Stimulated activated naive CD8-positive, alpha-beta T cell treated with anti-CD3 and anti-CD28 coated beads, Interleukin-15, Interleukin-2, amounts not matched to agents 100 ng/mL and 50 ng/mL, for 24 hours (primary cell): ENCODE measurements around the gene STXBP3.

ENCODE experiments used
- H3K27ac Mint-ChIP-seq: one replicate; pipeline ENCODE4 v1.8.0; 2021; ENCODE audit warnings: mild to moderate bottlenecking, mixed read lengths
- H3K27me3 Mint-ChIP-seq: one replicate; pipeline ENCODE4 v1.8.0; 2021; ENCODE audit warnings: mixed read lengths
- H3K36me3 Mint-ChIP-seq: one replicate; pipeline ENCODE4 v1.8.0; 2021; ENCODE audit warnings: low read depth, mixed read lengths
- H3K4me1 Mint-ChIP-seq: one replicate; pipeline ENCODE4 v1.8.0; 2021; ENCODE audit warnings: low read depth, mixed read lengths
- H3K4me3 Mint-ChIP-seq: one replicate; pipeline ENCODE4 v1.8.0; 2021; ENCODE audit warnings: mild to moderate bottlenecking, mixed read lengths
- H3K9me3 Mint-ChIP-seq: one replicate; pipeline ENCODE4 v1.8.0; 2021; ENCODE audit warnings: mixed read lengths

STXBP3 gene

GRCh38 chr1:108811611-108812010 lies 65.1 kb downstream of the STXBP3 start:
- H3K4me3 Mint-ChIP-seq: no peak overlapping the region
- H3K4me1 Mint-ChIP-seq: no peaks in the 10 kb centered on the region

DNA sequence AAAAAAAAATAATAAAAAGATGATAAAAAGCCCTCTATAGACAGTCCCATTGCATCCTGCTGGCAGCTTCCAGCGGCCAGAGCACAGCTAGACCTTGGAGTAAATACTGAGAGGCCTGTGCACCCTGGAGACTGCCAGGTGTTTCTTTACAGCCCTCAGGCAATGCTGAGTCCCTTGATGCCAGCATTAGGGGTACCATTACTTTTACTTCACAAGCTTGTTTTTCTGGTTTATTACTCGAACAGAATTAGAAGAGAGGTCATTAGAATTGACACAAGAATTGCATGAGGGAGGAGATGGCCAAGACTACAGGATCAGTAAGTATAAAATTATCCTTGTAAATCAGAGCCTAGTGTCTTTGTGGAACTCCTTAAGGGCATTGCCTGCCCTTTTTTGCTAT lies 66.9 kb downstream of the STXBP3 start:
- H3K27me3 Mint-ChIP-seq: no peaks in the 10 kb centered on the region
- H3K27ac Mint-ChIP-seq: no peak overlapping the region
- no peaks in the 10 kb centered on the region for H3K9me3 Mint-ChIP-seq
- no peak overlapping the region for H3K4me3 Mint-ChIP-seq
- no peaks in the 10 kb centered on the region for H3K4me1 Mint-ChIP-seq
- H3K36me3 Mint-ChIP-seq: peaks cover 20% of the 10 kb centered on the region

More at GRCh38 chr1:108811611-108812010, 65.1 kb downstream of the STXBP3 start:
- Mint-ChIP-seq H3K27me3 (no peaks in the 10 kb centered on the region), H3K36me3 (peaks cover 21% of the 10 kb centered on the region), H3K27ac (no peak overlapping the region), H3K9me3 (no peaks in the 10 kb centered on the region)

DNA sequence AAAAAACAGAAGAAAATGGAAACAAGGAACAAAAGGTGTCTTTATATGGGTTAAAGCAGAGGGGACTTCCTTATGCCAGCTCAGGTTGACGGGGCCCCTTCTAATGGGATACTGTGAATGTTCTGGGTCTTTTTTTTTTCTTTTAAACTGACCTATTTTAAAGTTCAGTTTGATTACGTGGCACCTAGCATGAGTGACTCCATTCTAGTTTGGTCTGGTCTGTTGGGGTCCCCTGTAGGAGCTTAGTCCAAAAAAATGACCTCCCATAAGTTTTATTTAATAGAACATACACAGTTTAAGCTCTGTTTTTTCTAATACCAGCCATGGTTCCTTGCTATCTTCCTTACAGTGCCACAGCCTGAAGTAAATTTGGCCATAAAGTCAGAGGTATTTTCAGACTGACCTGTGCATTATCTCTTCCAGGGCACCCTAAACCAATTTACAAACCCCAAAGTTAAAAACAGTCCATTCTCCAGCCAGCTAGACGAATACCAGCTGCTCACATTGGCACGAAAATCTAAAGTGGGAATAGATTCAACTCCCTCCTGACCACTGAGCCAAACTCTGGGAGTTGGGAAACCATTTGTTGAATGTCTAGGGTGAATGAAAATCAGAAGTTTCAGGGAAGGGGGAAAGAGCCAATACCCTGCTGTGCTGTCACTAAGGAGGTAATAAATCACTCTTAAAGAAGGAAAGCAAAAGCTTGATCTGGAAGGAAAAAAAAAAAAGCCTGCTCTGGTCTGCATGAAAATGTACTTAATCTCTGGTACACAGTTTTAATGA lies 68.1 kb downstream of the STXBP3 start:
- Mint-ChIP-seq H3K9me3 (no peaks in the 10 kb centered on the region), H3K27me3 (no peaks in the 10 kb centered on the region), H3K27ac (no peak overlapping the region), H3K36me3 (peaks cover 11% of the 10 kb centered on the region), H3K4me1 (no peaks in the 10 kb centered on the region), H3K4me3 (no peak overlapping the region)

GRCh38 chr1:108815566-108815965 lies 69.1 kb downstream of the STXBP3 start:
- Mint-ChIP-seq H3K27ac (no peak overlapping the region), H3K9me3 (no peaks in the 10 kb centered on the region), H3K4me1 (no peaks in the 10 kb centered on the region), H3K27me3 (no peaks in the 10 kb centered on the region), H3K36me3 (peaks cover under 1% of the 10 kb centered on the region), H3K4me3 (no peak overlapping the region)

DNA sequence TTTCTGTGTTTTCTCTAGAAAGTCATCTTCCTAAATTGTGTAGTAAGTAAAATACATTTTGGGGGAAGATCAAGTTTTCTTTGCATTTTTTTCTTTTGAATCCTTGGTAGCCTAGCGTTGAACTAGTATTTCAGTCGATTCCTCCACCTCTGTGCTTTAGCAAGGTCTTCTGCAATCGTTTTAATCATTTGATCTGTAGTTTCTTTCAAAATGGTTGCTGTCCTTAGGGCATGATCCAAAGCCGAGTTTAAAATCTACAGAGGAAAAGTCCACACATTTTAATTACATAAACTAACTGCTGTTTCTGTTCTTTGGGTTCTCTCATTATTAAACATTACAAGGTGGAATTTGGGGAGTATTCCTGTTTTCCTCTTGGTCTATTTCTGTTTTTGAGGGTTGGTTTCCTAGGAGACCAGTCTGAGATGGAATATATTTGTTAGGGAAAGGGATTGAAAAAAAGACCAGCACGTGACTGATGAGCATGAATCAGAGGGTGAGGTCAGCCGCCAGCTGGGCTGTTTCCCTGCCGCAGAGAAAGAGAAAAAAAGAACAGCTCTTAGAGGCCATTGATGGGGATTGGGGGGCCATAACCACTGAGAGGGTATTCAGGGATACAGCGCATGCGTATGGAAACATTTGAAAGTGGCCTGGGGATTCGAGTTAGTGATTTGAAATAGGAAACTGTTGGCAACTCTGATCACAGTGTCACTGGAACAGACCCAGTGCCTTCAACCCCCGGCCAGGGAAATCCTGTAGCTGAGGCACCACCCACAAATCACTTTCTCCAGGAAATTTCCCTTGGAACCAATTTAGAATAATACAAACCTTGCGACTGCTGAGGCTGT lies 69.8 kb downstream of the STXBP3 start:
- no peak overlapping the region for H3K27ac Mint-ChIP-seq
- no peaks in the 10 kb centered on the region for H3K9me3 Mint-ChIP-seq
- no peak overlapping the region for H3K4me3 Mint-ChIP-seq
- H3K27me3 Mint-ChIP-seq: peaks cover under 1% of the 10 kb centered on the region
- no peaks in the 10 kb centered on the region for H3K4me1 Mint-ChIP-seq
- H3K36me3 Mint-ChIP-seq: no peaks in the 10 kb centered on the region

DNA sequence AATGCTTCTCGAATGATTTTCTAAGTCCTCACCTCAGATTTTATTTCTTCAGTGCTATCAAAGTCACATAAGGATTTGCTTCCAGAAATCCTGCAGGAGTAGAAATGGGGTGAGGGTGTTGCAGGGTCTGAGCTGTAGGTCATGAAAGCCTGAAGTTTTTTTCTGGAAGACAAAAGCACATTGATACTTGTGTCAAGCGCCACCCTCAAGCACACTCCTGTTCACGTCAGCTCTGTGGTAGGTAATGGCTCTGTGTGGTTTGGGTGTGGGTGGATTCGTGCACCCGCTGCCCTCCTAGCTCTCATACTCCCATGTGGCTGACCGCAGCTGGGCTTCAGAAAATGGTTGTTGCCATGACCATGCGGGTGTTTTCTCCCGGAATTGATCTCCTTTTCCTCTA lies 70.5 kb downstream of the STXBP3 start:
- Mint-ChIP-seq H3K27me3 (peaks cover 5% of the 10 kb centered on the region), H3K4me3 (no peak overlapping the region), H3K27ac (no peak overlapping the region), H3K9me3 (no peaks in the 10 kb centered on the region), H3K36me3 (no peaks in the 10 kb centered on the region), H3K4me1 (no peaks in the 10 kb centered on the region)

GRCh38 chr1:108817811-108818210 lies 71.3 kb downstream of the STXBP3 start:
- no peaks in the 10 kb centered on the region for H3K9me3 Mint-ChIP-seq
- no peak overlapping the region for H3K27ac Mint-ChIP-seq
- peaks cover 5% of the 10 kb centered on the region for H3K27me3 Mint-ChIP-seq
- H3K4me3 Mint-ChIP-seq: no peak overlapping the region
- no peaks in the 10 kb centered on the region for H3K4me1 Mint-ChIP-seq
- H3K36me3 Mint-ChIP-seq: no peaks in the 10 kb centered on the region

DNA sequence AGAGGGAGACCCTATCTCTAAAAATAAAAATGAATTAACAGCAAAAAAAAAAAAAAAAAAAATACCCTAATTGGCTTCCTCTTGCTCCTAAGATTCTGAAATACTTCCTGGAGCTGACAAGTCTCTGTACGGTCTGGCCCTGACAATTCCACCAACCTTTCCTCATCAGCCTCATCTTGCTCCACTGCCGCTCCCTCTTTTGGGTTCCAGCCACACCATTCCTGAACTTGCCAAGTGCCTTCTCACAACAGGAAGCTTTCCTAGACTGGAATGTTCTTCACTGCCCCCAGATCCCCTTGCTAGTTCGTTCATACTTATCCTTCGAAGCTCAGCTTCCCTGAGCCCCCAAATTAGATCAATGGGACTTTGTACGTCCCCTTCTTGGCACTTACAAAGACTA lies 73.4 kb downstream of the STXBP3 start:
- Mint-ChIP-seq H3K36me3 (no peaks in the 10 kb centered on the region), H3K27me3 (peaks cover 5% of the 10 kb centered on the region), H3K4me1 (no peaks in the 10 kb centered on the region), H3K27ac (no peak overlapping the region), H3K4me3 (no peak overlapping the region), H3K9me3 (no peaks in the 10 kb centered on the region)

DNA sequence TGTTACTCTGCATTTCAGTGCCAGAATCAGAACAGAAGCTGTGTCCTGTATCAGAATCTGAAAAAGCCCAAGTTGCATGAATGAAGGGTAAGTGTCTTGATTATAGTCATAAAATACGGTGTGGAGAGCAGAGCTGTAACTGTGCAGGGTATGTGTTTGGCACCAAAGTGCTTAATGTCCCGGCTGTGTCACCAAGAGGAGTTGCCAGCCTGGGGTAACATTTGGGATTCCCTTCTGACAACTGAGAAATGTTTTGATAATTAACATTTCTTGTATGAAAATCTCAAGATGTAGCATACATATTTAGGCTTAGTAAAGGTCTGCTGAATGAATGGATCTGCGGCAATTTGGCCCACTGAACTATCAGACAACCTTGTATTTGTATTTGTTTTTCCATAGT lies 77.2 kb downstream of the STXBP3 start:
- H3K4me3 Mint-ChIP-seq: no peak overlapping the region
- H3K4me1 Mint-ChIP-seq: no peaks in the 10 kb centered on the region
- H3K36me3 Mint-ChIP-seq: no peaks in the 10 kb centered on the region
- H3K27me3 Mint-ChIP-seq: peaks cover 5% of the 10 kb centered on the region
- no peak overlapping the region for H3K27ac Mint-ChIP-seq
- H3K9me3 Mint-ChIP-seq: no peaks in the 10 kb centered on the region

DNA sequence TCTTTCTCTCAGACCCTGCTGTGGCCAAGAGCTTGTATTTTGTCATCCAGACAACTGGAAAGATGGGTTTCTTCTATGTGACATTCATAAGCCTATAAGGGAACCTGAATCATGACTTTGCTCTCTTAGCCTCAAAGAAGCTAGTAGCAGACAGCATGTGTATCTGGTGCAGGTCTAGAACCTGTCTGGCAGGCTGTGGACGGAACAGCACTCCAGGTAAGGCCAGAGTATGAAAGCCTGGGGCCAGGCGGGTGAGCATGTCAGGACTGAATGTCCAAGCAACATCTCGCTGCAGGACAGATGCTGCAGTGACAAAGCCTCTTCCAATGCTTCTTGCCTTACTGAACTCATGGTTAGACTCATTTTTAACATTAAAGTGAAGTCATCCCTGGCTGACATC lies 77.6 kb downstream of the STXBP3 start:
- no peaks in the 10 kb centered on the region for H3K4me1 Mint-ChIP-seq
- no peak overlapping the region for H3K27ac Mint-ChIP-seq
- no peaks in the 10 kb centered on the region for H3K9me3 Mint-ChIP-seq
- H3K4me3 Mint-ChIP-seq: no peak overlapping the region
- peaks cover 5% of the 10 kb centered on the region for H3K27me3 Mint-ChIP-seq
- no peaks in the 10 kb centered on the region for H3K36me3 Mint-ChIP-seq

- Mint-ChIP-seq H3K36me3 (no peaks in the 10 kb centered on the region), H3K4me1 (no peaks in the 10 kb centered on the region), H3K9me3 (no peaks in the 10 kb centered on the region), H3K27ac (no peak overlapping the region), H3K4me3 (no peak overlapping the region), H3K27me3 (peaks cover 5% of the 10 kb centered on the region)
Observed at GRCh38 chr1:108826081-108826635, 79.7 kb downstream of the STXBP3 start.

GRCh38 chr1:108828074-108828961 lies 81.8 kb downstream of the STXBP3 start:
- no peaks in the 10 kb centered on the region for H3K36me3 Mint-ChIP-seq
- H3K27ac Mint-ChIP-seq: no peak overlapping the region

DNA sequence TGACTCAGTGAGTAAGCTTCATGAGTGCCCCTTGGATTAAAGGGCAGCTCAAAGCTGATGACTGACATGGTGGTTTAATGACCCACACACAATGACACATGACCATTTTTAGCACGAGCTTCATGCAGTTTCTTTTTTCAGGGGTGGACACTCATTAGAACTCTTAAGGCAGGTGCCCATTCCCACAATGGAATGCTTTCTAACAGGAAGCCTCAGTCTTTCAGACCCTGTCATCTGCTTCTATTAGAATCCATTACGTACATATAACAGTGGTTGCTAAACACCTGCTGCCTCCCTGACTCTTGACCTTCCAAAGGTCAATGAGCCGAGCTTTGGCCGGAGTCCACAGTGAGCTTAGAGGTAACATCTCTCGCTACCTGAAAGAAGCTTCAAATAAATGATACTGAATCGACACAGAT lies 83.0 kb downstream of the STXBP3 start:
- no peaks in the 10 kb centered on the region for H3K4me1 Mint-ChIP-seq
- no peak overlapping the region for H3K4me3 Mint-ChIP-seq
- no peaks in the 10 kb centered on the region for H3K36me3 Mint-ChIP-seq
- no peaks in the 10 kb centered on the region for H3K27me3 Mint-ChIP-seq
- no peaks in the 10 kb centered on the region for H3K9me3 Mint-ChIP-seq
- no peak overlapping the region for H3K27ac Mint-ChIP-seq

More at GRCh38 chr1:108828074-108828961, 81.8 kb downstream of the STXBP3 start:
- no peak overlapping the region for H3K4me3 Mint-ChIP-seq
- H3K9me3 Mint-ChIP-seq: no peaks in the 10 kb centered on the region
- H3K27me3 Mint-ChIP-seq: no peaks in the 10 kb centered on the region
- H3K4me1 Mint-ChIP-seq: no peaks in the 10 kb centered on the region

- H3K9me3 Mint-ChIP-seq: no peaks in the 10 kb centered on the region
- H3K27me3 Mint-ChIP-seq: no peaks in the 10 kb centered on the region
- no peaks in the 10 kb centered on the region for H3K36me3 Mint-ChIP-seq
- H3K4me1 Mint-ChIP-seq: no peaks in the 10 kb centered on the region
- H3K27ac Mint-ChIP-seq: no peak overlapping the region
- H3K4me3 Mint-ChIP-seq: no peak overlapping the region
Observed at GRCh38 chr1:108830119-108831008, 83.9 kb downstream of the STXBP3 start.
